GM23338 (cell line): Measurements from ENCODE around the gene NUP214. TPM values are rescaled to one million over a fixed set of nuclear protein-coding genes. Genes with fewer than 3 reads are reported as not detected.
A peak's percentile ranks its signal among the peaks of the same experiment; 100 is the strongest.

Experiments
- ATAC-seq: fragments of 200-7000 bp; cut with Tn5 transposase; 3 replicates; pipeline ENCODE4 v1.9.1; 2020
- DNase-seq: peaks from one replicate; pipeline ENCODE4 v3.0.0-alpha.2; 2015; ENCODE audit warnings: low spot score
- H2AFZ ChIP-seq: fragments of 200-600 bp; sonication (generic); 2 replicates; pipeline ENCODE4 v1.8.0; 2016; ENCODE audit warnings: antibody characterized with exemption, mild to moderate bottlenecking, moderate library complexity
- H3F3A ChIP-seq: fragments of 200-600 bp; sonication (generic); replicated peaks from 2 replicates; pipeline ENCODE4 v1.8.0; 2017; ENCODE audit warnings: antibody characterized with exemption, mixed run types, low read depth
- H3K27ac ChIP-seq: fragments of 200-600 bp; sonication (generic); 2 replicates; pipeline ENCODE4 v1.6.1; 2016; ENCODE audit warnings: low read depth
- H3K27me3 ChIP-seq: fragments of 200-600 bp; sonication (generic); 2 replicates; pipeline ENCODE4 v1.8.0; 2016; ENCODE audit warnings: mild to moderate bottlenecking, mixed run types, moderate library complexity; ENCODE audit not compliant: insufficient read depth
- H3K36me3 ChIP-seq: fragments of 200-600 bp; sonication (generic); 2 replicates; pipeline ENCODE4 v1.8.0; 2016; ENCODE audit warnings: mild to moderate bottlenecking; ENCODE audit not compliant: insufficient read depth
- H3K4me1 ChIP-seq: fragments of 200-600 bp; sonication (generic); 2 replicates; pipeline ENCODE4 v1.8.0; 2016; ENCODE audit warnings: mild to moderate bottlenecking, moderate library complexity; ENCODE audit not compliant: insufficient read depth
- H3K4me2 ChIP-seq: fragments of 200-600 bp; sonication (generic); 2 replicates; pipeline ENCODE4 v1.7.1; 2017; ENCODE audit warnings: mixed run types
- H3K4me3 ChIP-seq: fragments of 200-600 bp; sonication (generic); 2 replicates; pipeline ENCODE4 v1.6.1; 2016; ENCODE audit warnings: mixed run types
- H3K79me2 ChIP-seq: fragments of 200-600 bp; sonication (generic); replicated peaks from 2 replicates; pipeline ENCODE4 v1.8.0; 2017; ENCODE audit warnings: mild to moderate bottlenecking; ENCODE audit not compliant: insufficient read depth
- H3K9me2 ChIP-seq: fragments of 200-600 bp; sonication (generic); 2 replicates; pipeline ENCODE4 v1.8.0; 2017; ENCODE audit not compliant: insufficient read depth
- H4K20me1 ChIP-seq: fragments of 200-600 bp; sonication (generic); replicated peaks from 2 replicates; pipeline ENCODE4 v1.8.0; 2017; ENCODE audit warnings: mild to moderate bottlenecking; ENCODE audit not compliant: insufficient read depth
- H3K27ac Mint-ChIP-seq: 2 replicates; pipeline ENCODE4 v1.8.0; 2020; ENCODE audit warnings: inconsistent platforms, mild to moderate bottlenecking, moderate library complexity, mixed read lengths
- H3K27me3 Mint-ChIP-seq: 3 replicates; pipeline ENCODE4 v1.8.0; 2022; ENCODE audit warnings: low read depth, mild to moderate bottlenecking, moderate library complexity, mixed read lengths, inconsistent platforms; ENCODE audit not compliant: insufficient read depth, poor library complexity
- H3K36me3 Mint-ChIP-seq: 3 replicates; pipeline ENCODE4 v1.8.0; 2021; ENCODE audit warnings: low read depth, mild to moderate bottlenecking, inconsistent platforms, moderate library complexity, mixed read lengths
- H3K4me1 Mint-ChIP-seq: 3 replicates; pipeline ENCODE4 v1.8.0; 2020; ENCODE audit warnings: mild to moderate bottlenecking, inconsistent platforms, mixed read lengths
- H3K4me3 Mint-ChIP-seq: 3 replicates; pipeline ENCODE4 v1.8.0; 2021; ENCODE audit warnings: moderate library complexity, mild to moderate bottlenecking, inconsistent platforms, mixed read lengths
- H3K9me3 Mint-ChIP-seq: 3 replicates; pipeline ENCODE4 v1.8.0; 2020; ENCODE audit warnings: moderate library complexity, mild to moderate bottlenecking, inconsistent platforms, mixed read lengths
- CREB1 ChIP-seq: fragments of 250-450 bp; sonication (Bioruptor Pico); IDR thresholded peaks from 2 replicates; pipeline ENCODE4 v1.5.0; 2020; ENCODE audit warnings: low read depth, mild to moderate bottlenecking, moderate library complexity
- EZH2 ChIP-seq: fragments of 200-600 bp; sonication (generic); IDR thresholded peaks from one replicate; pipeline ENCODE4 v1.8.0; 2017; ENCODE audit warnings: antibody characterized with exemption, mild to moderate bottlenecking, low read depth; ENCODE audit not compliant: unreplicated experiment
- EZH2phosphoT487 ChIP-seq: fragments of 200-600 bp; sonication (generic); IDR thresholded peaks from one replicate; pipeline ENCODE4 v1.8.1; 2018; ENCODE audit warnings: antibody characterized with exemption; ENCODE audit not compliant: unreplicated experiment
- JUNB ChIP-seq: IDR thresholded peaks from one replicate; pipeline ENCODE4 v1.6.1; 2016; ENCODE audit warnings: antibody characterized with exemption; ENCODE audit not compliant: unreplicated experiment
- NANOG ChIP-seq: IDR thresholded peaks from 2 replicates; pipeline ENCODE4 v1.6.1; 2016; ENCODE audit warnings: antibody characterized with exemption, borderline replicate concordance
- POLR2AphosphoS5 ChIP-seq: IDR thresholded peaks from 2 replicates; pipeline ENCODE4 v1.6.1; 2016; ENCODE audit warnings: antibody characterized with exemption, low read depth
- STAT1 ChIP-seq: IDR thresholded peaks from one replicate; pipeline ENCODE4 v1.6.1; 2016; ENCODE audit warnings: antibody characterized with exemption; ENCODE audit not compliant: unreplicated experiment
- ZNF114 ChIP-seq: fragments of 250-450 bp; sonication (Bioruptor Pico); IDR thresholded peaks from 2 replicates; pipeline ENCODE4 v1.5.0; 2020; ENCODE audit warnings: mild to moderate bottlenecking, moderate library complexity
- ZNF331 ChIP-seq: fragments of 250-450 bp; sonication (Bioruptor Pico); IDR thresholded peaks from 2 replicates; pipeline ENCODE4 v1.5.0; 2020; ENCODE audit warnings: low read depth, mild to moderate bottlenecking, moderate library complexity
- polyA plus RNA-seq: library from polyadenylated mRNA; unstranded; fragments of >200 nt; fragmentation: Nextera tagmentation; extraction: Ambion mirVana; gene quantifications from 2 replicates; pipeline ENCODE4 v1.2.1, GENCODE V29; 2016
- total RNA-seq: library from RNA; depleted of rRNA; stranded (reverse); fragments of >200 nt; shearing (Covaris generic); gene quantifications from 2 replicates; pipeline ENCODE4 v1.2.3, GENCODE V29; 2014
- TF ChIP-seq, protein P1 (sequence below): fragments of 250-450 bp; sonication (Bioruptor Pico); IDR thresholded peaks from 2 replicates; pipeline ENCODE4 v1.5.0; 2020; ENCODE audit warnings: mild to moderate bottlenecking, moderate library complexity
- TF ChIP-seq, protein P2 (sequence below): IDR thresholded peaks from 2 replicates; pipeline ENCODE4 v1.6.1; 2016; ENCODE audit warnings: antibody characterized with exemption
- TF ChIP-seq, protein P3 (sequence below): IDR thresholded peaks from one replicate; pipeline ENCODE4 v1.6.1; 2018; ENCODE audit warnings: antibody characterized with exemption; ENCODE audit not compliant: unreplicated experiment
- TF ChIP-seq, protein P4 (sequence below), 2 experiments: fragments of 200-600 bp in 1 of 2; sonication (generic) in 1 of 2; conservative IDR thresholded peaks; 2 replicates each; pipeline versions ENCODE4 v1.5.1 to v1.6.1; 2016 to 2017; ENCODE audit warnings: antibody characterized with exemption in 2 of 2, low read depth in 2 of 2, mild to moderate bottlenecking in 2 of 2, moderate library complexity in 1 of 2

The NUP214 gene
- total and polyA plus RNA-seq, 2 experiments from 2014 or later: 36.0 to 57.0 TPM

DNA sequence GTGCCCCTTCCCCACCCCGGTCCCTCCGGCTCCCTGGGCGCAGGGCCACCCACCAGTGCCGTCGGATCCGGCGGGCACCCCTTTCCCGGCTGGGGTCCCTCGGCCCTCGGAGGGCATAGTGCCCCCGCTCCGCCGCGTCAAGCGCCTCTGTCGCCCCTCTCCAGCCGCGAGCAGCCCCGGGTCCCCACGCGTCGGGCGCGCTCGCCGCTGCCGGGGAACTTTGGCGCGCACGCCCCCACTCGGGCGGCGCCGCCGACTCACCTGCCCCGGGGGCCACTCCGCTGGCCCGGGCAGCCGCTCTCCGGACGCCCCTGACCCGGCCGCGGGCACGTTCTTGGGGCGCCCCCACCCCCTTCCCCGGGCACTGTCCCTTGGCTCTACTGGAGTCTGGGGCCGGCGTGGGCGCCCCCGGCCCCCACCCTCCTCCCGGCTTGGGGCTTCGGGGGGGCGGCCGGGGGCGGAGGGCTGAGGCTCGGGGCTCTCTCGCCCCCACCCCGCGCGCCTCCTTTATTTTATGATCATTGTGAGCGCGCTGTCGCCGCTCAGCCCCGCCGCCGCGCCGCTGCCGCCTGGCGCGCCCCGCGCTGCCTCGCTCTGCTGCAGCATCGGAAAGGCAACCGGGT is 152.0 kb downstream of the NUP214 start:
- no peak overlapping the region for H3K27ac ChIP-seq
- no peaks in the 10 kb centered on the region for H4K20me1 ChIP-seq
- H3K9me2 ChIP-seq: no peaks in the 10 kb centered on the region
- Mint-ChIP-seq H3K4me1 (peaks cover 38% of the 10 kb centered on the region), H3K36me3 (no peaks in the 10 kb centered on the region), H3K4me3 (no peak overlapping the region; the same call in 2 of the 3 replicates), H3K9me3 (no peaks in the 10 kb centered on the region), H3K27me3 (peaks cover 43% of the 10 kb centered on the region), H3K27ac (no peak overlapping the region)
- TF ChIP-seq, protein P1, sequence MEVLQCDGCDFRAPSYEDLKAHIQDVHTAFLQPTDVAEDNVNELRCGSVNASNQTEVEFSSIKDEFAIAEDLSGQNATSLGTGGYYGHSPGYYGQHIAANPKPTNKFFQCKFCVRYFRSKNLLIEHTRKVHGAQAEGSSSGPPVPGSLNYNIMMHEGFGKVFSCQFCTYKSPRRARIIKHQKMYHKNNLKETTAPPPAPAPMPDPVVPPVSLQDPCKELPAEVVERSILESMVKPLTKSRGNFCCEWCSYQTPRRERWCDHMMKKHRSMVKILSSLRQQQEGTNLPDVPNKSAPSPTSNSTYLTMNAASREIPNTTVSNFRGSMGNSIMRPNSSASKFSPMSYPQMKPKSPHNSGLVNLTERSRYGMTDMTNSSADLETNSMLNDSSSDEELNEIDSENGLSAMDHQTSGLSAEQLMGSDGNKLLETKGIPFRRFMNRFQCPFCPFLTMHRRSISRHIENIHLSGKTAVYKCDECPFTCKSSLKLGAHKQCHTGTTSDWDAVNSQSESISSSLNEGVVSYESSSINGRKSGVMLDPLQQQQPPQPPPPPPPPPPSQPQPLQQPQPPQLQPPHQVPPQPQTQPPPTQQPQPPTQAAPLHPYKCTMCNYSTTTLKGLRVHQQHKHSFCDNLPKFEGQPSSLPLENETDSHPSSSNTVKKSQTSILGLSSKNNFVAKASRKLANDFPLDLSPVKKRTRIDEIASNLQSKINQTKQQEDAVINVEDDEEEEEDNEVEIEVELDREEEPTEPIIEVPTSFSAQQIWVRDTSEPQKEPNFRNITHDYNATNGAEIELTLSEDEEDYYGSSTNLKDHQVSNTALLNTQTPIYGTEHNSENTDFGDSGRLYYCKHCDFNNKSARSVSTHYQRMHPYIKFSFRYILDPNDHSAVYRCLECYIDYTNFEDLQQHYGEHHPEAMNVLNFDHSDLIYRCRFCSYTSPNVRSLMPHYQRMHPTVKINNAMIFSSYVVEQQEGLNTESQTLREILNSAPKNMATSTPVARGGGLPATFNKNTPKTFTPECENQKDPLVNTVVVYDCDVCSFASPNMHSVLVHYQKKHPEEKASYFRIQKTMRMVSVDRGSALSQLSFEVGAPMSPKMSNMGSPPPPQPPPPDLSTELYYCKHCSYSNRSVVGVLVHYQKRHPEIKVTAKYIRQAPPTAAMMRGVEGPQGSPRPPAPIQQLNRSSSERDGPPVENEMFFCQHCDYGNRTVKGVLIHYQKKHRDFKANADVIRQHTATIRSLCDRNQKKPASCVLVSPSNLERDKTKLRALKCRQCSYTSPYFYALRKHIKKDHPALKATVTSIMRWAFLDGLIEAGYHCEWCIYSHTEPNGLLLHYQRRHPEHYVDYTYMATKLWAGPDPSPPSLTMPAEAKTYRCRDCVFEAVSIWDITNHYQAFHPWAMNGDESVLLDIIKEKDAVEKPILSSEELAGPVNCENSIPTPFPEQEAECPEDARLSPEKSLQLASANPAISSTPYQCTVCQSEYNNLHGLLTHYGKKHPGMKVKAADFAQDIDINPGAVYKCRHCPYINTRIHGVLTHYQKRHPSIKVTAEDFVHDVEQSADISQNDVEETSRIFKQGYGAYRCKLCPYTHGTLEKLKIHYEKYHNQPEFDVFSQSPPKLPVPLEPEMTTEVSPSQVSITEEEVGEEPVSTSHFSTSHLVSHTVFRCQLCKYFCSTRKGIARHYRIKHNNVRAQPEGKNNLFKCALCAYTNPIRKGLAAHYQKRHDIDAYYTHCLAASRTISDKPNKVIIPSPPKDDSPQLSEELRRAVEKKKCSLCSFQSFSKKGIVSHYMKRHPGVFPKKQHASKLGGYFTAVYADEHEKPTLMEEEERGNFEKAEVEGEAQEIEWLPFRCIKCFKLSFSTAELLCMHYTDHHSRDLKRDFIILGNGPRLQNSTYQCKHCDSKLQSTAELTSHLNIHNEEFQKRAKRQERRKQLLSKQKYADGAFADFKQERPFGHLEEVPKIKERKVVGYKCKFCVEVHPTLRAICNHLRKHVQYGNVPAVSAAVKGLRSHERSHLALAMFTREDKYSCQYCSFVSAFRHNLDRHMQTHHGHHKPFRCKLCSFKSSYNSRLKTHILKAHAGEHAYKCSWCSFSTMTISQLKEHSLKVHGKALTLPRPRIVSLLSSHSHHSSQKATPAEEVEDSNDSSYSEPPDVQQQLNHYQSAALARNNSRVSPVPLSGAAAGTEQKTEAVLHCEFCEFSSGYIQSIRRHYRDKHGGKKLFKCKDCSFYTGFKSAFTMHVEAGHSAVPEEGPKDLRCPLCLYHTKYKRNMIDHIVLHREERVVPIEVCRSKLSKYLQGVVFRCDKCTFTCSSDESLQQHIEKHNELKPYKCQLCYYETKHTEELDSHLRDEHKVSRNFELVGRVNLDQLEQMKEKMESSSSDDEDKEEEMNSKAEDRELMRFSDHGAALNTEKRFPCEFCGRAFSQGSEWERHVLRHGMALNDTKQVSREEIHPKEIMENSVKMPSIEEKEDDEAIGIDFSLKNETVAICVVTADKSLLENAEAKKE (CRISPR knock-in tag): no peak
- TF ChIP-seq CREB1 (CRISPR knock-in tag): no peak
- TF ChIP-seq, protein P2, sequence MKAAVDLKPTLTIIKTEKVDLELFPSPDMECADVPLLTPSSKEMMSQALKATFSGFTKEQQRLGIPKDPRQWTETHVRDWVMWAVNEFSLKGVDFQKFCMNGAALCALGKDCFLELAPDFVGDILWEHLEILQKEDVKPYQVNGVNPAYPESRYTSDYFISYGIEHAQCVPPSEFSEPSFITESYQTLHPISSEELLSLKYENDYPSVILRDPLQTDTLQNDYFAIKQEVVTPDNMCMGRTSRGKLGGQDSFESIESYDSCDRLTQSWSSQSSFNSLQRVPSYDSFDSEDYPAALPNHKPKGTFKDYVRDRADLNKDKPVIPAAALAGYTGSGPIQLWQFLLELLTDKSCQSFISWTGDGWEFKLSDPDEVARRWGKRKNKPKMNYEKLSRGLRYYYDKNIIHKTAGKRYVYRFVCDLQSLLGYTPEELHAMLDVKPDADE: no peak
- TF ChIP-seq STAT1: no peak
- TF ChIP-seq EZH2: no peak
- TF ChIP-seq JUNB: no peak
- TF ChIP-seq EZH2phosphoT487: no peak
- TF ChIP-seq, protein P3, sequence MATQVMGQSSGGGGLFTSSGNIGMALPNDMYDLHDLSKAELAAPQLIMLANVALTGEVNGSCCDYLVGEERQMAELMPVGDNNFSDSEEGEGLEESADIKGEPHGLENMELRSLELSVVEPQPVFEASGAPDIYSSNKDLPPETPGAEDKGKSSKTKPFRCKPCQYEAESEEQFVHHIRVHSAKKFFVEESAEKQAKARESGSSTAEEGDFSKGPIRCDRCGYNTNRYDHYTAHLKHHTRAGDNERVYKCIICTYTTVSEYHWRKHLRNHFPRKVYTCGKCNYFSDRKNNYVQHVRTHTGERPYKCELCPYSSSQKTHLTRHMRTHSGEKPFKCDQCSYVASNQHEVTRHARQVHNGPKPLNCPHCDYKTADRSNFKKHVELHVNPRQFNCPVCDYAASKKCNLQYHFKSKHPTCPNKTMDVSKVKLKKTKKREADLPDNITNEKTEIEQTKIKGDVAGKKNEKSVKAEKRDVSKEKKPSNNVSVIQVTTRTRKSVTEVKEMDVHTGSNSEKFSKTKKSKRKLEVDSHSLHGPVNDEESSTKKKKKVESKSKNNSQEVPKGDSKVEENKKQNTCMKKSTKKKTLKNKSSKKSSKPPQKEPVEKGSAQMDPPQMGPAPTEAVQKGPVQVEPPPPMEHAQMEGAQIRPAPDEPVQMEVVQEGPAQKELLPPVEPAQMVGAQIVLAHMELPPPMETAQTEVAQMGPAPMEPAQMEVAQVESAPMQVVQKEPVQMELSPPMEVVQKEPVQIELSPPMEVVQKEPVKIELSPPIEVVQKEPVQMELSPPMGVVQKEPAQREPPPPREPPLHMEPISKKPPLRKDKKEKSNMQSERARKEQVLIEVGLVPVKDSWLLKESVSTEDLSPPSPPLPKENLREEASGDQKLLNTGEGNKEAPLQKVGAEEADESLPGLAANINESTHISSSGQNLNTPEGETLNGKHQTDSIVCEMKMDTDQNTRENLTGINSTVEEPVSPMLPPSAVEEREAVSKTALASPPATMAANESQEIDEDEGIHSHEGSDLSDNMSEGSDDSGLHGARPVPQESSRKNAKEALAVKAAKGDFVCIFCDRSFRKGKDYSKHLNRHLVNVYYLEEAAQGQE: no peak
- no peak for TF ChIP-seq ZNF114 (CRISPR knock-in tag)
- TF ChIP-seq, protein P4, sequence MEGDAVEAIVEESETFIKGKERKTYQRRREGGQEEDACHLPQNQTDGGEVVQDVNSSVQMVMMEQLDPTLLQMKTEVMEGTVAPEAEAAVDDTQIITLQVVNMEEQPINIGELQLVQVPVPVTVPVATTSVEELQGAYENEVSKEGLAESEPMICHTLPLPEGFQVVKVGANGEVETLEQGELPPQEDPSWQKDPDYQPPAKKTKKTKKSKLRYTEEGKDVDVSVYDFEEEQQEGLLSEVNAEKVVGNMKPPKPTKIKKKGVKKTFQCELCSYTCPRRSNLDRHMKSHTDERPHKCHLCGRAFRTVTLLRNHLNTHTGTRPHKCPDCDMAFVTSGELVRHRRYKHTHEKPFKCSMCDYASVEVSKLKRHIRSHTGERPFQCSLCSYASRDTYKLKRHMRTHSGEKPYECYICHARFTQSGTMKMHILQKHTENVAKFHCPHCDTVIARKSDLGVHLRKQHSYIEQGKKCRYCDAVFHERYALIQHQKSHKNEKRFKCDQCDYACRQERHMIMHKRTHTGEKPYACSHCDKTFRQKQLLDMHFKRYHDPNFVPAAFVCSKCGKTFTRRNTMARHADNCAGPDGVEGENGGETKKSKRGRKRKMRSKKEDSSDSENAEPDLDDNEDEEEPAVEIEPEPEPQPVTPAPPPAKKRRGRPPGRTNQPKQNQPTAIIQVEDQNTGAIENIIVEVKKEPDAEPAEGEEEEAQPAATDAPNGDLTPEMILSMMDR (conservative IDR thresholded peaks at IDR 0.05; ENCODE audit: low read depth in 2 of 2): no peak
- no peak for TF ChIP-seq NANOG
- no peak for TF ChIP-seq ZNF331 (CRISPR knock-in tag)
- TF ChIP-seq POLR2AphosphoS5: no peak
- H3K4me1 ChIP-seq: peaks cover 7% of the 10 kb centered on the region; the same call in 1 of the 2 replicates
- H3K4me2 ChIP-seq: peak overlapping the region; percentile 85
- H3K79me2 ChIP-seq: no peaks in the 10 kb centered on the region
- H2AFZ ChIP-seq: peak overlapping the region; percentile 63; the same call in 1 of the 2 replicates
- no peaks in the 10 kb centered on the region for H3K36me3 ChIP-seq
- H3K4me3 ChIP-seq: peak overlapping the region; percentile 73
- H3K27me3 ChIP-seq: peaks cover 33% of the 10 kb centered on the region
- ATAC-seq: peak; percentile 1; the same call in 2 of the 3 replicates
- no peak for DNase-seq
- H3F3A ChIP-seq: peaks cover 26% of the 10 kb centered on the region; the same call in 1 of the 2 replicates
